GM19455 (cell line): ENCODE measurements around the gene ZPBP2.
A peak's percentile ranks its signal among the peaks of the same experiment; 100 is the strongest.

Experiments used
- ATAC-seq: cut with Tn5 transposase; IDR thresholded peaks from one replicate; pipeline ENCODE4 v1.9.1; 2021; ENCODE audit not compliant: unreplicated experiment

ZPBP2 gene

DNA sequence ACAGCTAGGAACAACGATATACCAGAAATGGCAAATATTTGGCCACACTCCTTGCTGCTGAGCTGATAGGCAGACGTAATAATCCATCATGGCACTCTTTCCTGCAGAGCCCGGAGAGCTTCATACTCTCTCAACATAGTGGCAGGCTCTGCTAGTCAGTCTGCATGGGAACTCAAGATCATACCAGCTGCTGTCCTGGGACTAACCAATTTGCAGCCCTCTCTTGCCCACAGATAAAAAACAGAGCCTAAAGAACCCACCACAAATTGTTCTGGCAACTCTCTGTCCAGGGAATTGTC is 36.9 kb downstream of the ZPBP2 start:
- no peak for ATAC-seq

DNA sequence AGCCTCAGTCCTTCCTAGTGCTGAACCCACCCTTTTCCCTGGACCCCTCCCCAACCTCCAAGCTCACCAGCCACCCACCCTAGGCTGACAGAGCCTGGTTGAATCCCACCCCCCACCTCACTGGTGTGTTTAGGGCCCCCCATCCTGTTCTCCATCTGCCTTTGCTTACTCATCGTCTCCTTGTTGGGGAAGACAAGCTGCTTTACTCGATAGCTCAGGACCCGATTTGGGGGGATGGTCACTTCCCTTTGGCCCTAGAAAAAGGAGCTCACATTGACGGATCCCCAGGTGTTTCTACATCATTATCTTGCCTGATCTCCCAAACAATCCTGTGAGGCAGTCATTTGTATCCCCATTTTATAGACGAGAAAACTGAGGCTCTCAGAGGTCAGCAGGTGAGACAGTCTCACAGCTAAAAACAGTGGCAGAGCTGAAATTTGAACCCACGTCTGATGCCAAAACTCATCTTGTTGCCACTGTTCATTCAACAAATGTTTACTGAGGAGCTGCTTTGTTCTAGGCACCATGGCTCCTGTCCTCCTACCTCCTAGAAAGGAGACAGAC is 40.9 kb downstream of the ZPBP2 start:
- no peak for ATAC-seq

DNA sequence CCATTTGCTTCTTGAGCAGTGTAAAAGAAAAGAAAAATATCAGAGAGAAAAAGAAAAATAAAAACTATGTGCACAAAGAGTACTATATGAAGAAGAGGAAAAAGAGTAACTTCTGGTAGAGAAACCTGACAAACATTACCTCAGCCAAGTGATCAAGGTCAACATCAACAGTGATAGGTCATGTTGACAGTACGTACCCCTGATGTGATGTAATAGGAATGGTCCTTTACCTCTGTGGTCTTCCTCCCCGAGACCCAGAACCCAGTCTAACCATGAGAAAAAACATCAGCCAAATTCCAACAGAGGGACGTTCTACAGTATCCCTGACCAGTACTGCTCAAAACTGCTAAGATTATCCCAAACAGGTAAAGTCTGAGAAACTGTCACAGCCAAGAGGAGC is 46.0 kb downstream of the ZPBP2 start:
- ATAC-seq, result no peak

DNA sequence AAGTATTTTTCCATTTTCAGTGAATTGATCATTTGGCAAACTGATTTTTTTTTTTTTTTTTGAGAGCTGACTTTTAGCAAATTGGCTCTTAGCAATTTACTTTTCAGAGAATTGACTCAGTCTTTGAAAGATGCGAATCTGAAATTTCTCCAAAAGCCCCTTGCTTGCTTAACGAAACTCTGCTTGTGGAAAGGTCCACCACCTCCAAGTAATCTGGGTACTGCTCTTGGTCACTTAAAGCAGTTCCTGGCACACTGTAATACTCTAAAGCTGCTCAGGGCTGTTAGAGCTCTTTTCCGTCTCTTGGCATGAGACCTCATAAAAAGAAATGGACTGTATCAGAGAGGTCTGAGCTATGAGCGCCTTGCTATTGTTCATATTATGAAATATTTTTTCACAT is 47.6 kb downstream of the ZPBP2 start:
- ATAC-seq, result no peak

DNA sequence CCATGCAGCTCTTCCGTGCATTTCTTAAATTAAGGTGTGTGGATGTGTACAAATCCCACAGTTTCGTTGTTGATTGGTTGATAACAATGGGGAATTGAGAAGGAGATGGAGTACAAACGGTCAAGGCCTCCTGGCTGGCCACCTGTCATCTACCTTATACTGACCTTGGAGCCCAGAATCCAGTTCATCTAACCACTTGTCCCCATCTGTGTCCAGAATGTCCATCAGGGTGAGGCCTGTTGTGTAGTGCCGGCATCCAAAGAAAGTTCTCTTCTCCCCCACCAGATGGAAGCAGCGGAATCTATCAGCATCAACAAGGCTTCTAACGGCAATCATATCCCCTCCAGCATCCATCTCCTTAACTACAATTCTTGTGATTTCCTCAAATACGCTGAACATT is 48.9 kb downstream of the ZPBP2 start:
- ATAC-seq, result no peak

DNA sequence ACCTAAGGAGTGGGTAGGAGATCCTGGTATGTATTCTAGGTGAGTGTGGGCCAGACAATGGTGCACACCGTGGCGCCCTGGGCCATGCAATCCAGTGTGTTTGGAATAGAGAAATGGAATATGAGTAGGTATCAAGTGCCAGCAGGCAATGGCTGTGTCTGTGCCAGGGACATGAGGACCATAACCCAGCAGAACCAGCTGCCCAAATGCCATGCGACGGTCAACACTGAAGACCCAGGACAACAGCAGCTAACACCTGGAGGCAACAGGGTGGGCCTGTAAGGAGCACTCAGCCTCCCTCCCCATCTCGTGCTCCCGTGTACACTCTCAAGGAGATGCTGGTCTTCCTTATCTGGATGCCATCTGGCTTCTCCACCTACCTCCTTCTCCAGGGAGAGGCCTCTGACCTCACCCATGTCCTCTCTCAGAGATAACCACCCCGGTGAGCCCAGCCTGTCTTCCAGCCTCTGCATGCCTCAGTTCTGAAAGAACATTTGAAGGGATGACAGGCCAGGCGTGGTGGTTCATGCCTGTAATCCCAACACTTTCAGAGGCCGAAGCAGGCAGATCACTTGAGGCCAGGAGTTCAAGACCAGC is 51.2 kb downstream of the ZPBP2 start:
- ATAC-seq, result no peak

DNA sequence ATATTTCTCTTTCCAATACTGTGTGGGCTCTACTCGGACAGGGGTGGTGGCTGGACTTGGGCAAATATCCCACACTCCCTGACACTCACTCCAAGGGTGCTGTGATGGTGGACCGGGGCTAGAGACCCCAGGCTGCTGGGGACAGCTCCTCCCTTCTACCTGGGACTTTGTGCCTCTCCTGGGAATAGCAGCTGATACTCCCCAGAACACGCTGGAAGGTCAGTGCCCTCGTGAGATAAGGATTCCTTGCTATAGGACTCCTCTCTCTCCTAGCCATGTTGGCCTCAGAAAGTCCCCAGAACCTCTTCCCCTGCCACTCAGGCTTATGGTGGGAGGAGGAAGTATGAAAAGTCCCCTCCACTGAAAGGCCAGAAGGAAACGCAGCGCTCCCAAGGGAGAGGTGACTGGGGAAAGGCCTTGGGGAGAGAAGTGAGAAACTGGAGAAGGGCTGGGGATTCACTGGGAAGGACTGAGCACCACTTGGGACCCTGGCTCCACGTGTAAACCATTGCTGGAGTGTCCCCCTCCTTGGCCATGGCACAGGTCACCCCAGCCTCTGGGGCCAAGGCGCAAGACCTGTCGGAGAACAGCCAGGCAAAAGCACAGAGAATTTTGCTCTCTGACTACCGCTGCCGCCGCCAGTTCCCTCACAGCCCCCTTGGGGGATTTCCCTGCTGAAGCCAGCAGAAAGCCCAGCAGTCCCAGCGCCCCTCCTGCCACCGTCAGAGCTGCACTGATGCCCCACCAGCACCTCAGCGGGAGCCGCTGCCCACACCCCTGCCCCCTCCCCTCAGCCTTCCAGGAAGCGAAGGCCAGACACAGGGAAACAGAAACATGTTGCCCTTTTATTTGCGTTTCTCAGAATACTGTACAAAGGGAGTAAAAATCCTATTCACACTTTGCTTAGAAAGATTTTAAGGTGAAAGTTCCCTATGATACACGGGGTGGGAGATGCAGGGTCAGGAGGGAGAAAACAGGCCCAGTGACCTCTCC is 52.5 kb downstream of the ZPBP2 start:
- ATAC-seq, result no peak

DNA sequence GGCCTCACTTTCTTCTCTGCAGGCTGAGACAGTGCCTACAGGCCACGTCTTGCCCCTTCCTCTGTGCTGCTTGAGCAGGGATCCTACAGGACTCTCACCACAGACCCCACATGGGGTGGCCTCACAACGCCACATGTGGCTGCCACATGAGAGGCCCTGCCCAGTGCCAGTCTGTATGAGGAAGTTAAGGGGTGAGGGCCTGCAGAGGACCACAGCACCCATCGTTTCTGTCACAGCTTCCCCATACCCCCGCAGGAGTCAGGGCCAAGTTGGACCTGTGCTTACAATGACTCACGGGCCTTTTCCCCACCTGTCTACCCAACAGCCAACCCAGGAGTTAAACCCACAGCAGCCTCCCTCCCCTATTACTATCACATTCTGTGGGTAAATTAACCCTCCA is 53.3 kb downstream of the ZPBP2 start:
- no peak for ATAC-seq

DNA sequence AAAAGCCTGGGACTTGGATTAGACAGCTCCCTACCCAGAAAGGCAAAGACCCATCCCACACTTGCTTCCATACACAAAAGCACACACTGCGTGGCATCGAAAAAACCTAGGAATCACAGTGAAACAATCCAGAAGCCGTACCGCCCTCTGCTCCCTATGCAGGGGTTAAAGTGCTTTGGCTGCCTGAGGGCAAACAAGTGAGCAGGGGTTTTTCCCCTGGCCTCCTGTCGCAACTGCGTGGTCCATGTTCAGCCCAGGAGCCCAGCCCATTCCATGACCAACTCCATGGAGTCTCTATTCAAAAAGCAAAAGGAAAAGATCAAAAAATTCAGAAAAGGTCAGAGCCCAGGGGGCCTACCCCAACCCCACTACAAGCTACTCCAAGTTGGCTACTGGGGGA is 54.0 kb downstream of the ZPBP2 start:
- no peak for ATAC-seq

DNA sequence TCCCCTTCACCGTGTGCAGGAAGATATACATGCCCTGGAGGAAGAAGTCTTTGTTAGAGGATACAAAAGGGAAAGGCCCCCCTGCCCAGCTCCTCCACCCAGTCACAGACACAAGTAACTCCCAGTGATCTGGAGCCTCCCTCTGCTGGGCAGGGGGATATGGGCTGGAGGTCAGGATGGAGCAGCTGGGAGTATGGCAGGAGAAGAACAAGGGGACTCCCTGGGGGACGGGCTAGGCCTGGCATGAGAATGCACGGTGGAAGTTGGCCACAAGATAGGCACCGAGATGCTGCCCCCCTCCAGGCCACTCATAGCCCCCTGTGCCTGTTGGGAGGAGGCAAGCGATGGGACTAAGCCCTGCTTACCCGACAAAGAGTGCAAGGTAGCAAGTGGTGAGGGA is 55.2 kb downstream of the ZPBP2 start:
- no peak for ATAC-seq

DNA sequence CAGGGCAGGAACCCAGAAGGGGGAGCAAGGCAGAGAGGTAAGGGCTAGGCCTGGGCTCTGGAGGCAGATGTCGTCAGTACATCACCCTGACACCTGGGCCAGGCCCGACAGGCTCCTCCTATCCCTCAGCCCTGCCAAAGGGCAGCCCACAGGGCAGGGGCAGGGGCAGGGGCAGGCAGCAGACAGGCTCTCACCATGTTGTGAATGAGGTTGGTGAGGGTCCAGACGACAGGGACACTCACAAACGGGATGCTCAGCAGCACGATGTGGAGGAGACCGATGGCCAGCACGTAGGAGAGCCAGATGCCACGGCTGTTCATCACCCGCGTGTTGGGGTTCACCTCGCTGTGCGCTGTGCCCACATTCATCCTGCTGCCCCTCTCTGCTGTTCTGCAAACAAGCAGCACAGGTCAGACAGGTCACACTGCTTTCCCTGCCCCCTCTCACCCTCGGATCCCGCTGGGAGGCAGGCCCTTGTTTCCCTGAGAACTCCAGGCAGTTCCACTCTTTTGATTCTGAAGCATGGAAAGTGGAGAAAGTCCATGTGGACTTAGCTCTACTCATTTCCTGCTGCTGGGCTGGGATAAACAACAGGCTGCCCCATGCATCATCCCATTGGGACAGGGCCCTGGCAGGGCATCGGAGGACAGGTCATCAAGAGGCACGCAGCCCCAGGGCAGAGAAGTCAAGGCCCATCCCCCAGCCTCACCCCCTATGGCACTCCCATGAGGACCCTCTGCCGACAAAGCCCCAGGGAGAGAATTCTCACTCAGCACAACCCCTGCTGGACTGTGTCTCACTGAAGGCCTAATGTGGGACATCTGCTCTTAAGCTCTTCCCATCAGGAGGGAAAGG is 56.1 kb downstream of the ZPBP2 start:
- ATAC-seq, result no peak

DNA sequence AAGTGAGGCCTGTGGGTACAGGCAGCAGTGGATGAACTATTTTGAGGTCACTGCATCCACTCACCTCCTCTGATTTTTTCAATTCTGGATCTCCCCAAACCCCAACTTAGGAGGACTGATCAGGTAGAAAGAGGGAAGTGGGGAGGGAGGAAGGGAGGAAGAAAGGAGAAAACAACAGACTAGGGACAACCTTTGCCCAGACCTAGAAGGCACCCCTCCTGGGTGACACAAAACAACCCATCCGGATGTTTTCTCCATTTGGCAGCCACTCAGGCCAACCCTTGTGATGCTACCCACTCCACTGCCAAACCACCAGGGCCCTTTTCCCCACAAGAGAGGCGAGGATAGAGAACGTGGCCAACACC is 56.7 kb downstream of the ZPBP2 start:
- ATAC-seq, result no peak

DNA sequence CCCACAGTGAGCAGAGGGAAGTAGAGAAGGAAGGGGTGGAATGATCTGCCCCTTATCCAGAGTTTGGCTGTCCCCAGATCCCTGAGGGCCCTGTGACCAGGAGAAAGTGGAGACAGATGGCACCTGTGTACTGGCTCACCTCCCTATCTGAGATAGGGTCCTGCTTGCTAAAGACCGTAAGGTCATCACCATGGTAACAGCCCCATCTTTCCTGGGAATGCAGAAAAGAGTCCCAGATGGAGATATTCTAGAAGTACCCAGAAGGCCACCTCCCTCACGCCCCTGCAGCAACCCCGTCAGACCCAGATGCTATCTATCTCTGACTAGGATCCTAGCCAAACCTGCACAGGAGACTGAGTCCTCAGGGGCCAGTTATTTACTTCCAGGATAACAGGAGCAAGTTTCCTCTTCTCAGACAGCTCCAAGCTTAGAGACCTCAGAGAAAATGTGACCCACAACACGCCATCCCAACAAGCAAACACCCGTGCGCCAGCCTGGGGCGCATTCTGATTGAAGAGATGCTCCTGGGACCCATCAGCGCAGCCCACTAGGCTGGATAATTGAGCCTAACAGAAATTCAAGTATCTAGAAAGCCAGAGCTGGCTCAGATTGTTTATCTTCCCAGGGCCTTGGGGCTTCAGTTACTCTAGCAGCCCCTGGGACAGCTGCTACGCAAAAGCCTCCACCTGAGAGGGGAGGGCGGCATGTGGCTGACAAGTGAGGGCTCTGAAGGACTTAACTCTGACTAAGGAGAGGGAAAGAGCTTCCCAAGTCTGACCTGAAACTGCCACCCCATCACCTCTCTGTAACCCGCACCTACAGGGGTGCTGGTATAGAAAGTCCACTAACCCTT is 57.5 kb downstream of the ZPBP2 start:
- no peak for ATAC-seq

DNA sequence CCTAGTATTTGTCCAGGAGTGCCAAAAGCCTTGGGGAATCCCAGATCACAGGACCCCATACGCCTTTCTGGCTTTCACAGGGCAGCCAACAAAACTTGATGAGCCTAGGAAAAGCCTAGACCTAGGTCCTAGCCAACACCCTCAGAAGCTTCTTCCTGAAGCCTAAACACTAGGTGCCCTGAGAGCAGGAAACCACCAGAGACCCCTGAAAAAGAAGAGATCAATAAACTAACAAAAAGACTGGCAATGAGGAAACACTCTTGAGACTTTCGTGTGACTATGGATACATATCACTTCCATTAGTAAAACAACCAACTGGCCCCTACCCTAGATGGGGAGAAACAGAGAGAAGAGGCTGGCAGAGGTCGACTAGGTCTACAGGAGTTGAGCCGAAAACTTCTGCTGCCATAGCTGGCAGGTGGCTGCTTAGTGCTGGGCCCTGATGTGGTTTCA is 58.2 kb downstream of the ZPBP2 start:
- ATAC-seq, result no peak

DNA sequence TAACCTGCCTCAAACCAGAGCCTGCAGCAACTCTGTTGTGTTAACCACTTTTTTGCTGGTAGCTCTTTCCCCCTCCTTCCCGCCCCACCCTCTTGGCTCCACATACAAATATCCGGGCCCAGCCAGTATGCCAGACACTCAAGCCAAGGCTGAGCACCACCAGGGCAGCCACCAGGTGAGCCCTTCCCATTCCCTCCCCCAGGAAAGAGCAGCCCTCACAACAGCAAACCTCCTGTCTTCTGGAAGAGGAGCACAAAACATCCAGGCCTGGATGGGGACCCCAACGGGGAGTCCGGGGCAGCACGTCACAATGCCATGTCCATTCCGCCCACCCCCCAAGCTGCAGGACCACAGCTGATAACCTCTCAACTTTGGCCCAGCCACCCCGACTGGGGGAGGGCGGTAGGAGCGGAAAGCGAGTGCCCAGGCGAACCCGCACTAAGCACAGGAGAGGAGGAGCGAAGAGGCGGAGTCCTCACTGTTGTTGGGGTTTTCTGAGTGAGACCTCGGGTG is 58.6 kb downstream of the ZPBP2 start:
- peak; percentile 5 for ATAC-seq
